ENCODE results near the gene PPIF. TPM values are rescaled to one million over a fixed set of nuclear protein-coding genes. Genes with fewer than 3 reads are reported as not detected.

Gene PPIF
- total and polyA plus RNA-seq, 2 donors (not counting 3 experiments of a cell fraction or from before 2014, with no cell fraction given) = 50.7 to 51.2 TPM

- TF ChIP-seq JUN (IDR thresholded peaks at IDR 0.05; ENCODE audit: borderline replicate concordance, insufficient read depth, insufficient read length, low read depth) (no peak), POLR2A (IDR thresholded peaks at IDR 0.05; ENCODE audit: low read depth, low read length) (no peak), GATA2 (IDR thresholded peaks at IDR 0.05; ENCODE audit: insufficient read depth, insufficient read length, low read depth, low read length) (no peak), MYC (IDR thresholded peaks at IDR 0.05; ENCODE audit: low read depth, low read length) (no peak), FOS (IDR thresholded peaks at IDR 0.05; ENCODE audit: borderline replicate concordance, insufficient read depth, low read length) (no peak), EZH2 (IDR thresholded peaks at IDR 0.05; ENCODE audit: borderline replicate concordance, low read depth, low read length, severe bottlenecking) (no peak), CTCF (IDR thresholded peaks at IDR 0.05; ENCODE audit: extremely low read depth in 1 of 2, insufficient read depth in 1 of 2, low read depth in 1 of 2, low read length in 2 of 2) (no peak)
- Histone ChIP-seq H3K9me1 (replicated peaks; ENCODE audit: control insufficient read depth, extremely low read depth, insufficient read depth, low read length) (no peaks in the 10 kb centered on the region), H3K36me3 (ENCODE audit: control insufficient read depth in 2 of 2, extremely low read depth in 1 of 2, insufficient read depth in 2 of 2, low read length in 2 of 2) (no peaks in the 10 kb centered on the region), H3K27me3 (ENCODE audit: control insufficient read depth in 2 of 2, insufficient read depth in 2 of 2, low read length in 2 of 2) (no peaks in the 10 kb centered on the region), H3K4me1 (ENCODE audit: control insufficient read depth, extremely low read depth, insufficient read depth, low read length) (no peaks in the 10 kb centered on the region), H2AFZ (ENCODE audit: low read depth, low read length) (no peak overlapping the region), H4K20me1 (replicated peaks; ENCODE audit: control insufficient read depth, extremely low read depth, insufficient read depth, low read length) (no peaks in the 10 kb centered on the region), H3K27ac (ENCODE audit: insufficient read depth, low read depth, low read length) (no peak overlapping the region), H3K79me2 (ENCODE audit: control insufficient read depth, insufficient read depth, low read length) (no peaks in the 10 kb centered on the region), H3K9me3 (replicated peaks; ENCODE audit: control insufficient read depth, insufficient read depth, low read length) (no peaks in the 10 kb centered on the region), H3K9ac (replicated peaks; ENCODE audit: extremely low read depth, insufficient read depth, low read length) (no peak overlapping the region), H3K4me2 (ENCODE audit: insufficient read depth, low read length) (no peak overlapping the region), H3K4me3 (replicated peaks in 1 of 3; ENCODE audit: insufficient read depth in 1 of 3, low read depth in 1 of 3, low read length in 3 of 3) (no peak overlapping the region)
- no peak for FAIRE-seq
- ChIA-PET POLR2A (no interaction called here), CTCF (interaction anchor here (1.0 to 1.5 kb wide), 2 partner anchors 11 to 12 kb away, joined by 3 to 10 read pairs; no protein-coding TSS in a partner anchor)
- dilution Hi-C loops (cut with MboI; ENCODE audit: extremely low pct_ligation_motif_present, low sequenced_read_pairs) = no loop called here
- intact Hi-C loops (cut with micrococcal nuclease) = no loop called here
- DNase-seq (ENCODE audit: low read depth, low spot score) = no peak
- no TSS peak for BruUV-seq (replicated peaks)
Observed at GRCh38 chr10:79333513-79333912, 13.8 kb upstream of the PPIF start.
